IMR-90 (cell line): Measurements from ENCODE around the gene METTL24. TPM values are rescaled to one million over a fixed set of nuclear protein-coding genes. Genes with fewer than 3 reads are reported as not detected.

Experiments
- ATAC-seq: fragments of 200-7000 bp; cut with Tn5 transposase; 2 replicates; pipeline ENCODE4 v1.9.1; 2020; ENCODE audit warnings: low read depth, mild to moderate bottlenecking, moderate library complexity
- BruUV-seq: library from RNA; stranded (reverse); fragments of 400-500 nt; replicated peaks from 2 replicates; lab custom pipeline; 2021; lab: Mats Ljungman, UMichigan
- CTCF ChIA-PET: fragments of 300-600 bp; formaldehyde crosslinking; extraction: SDS; loops from one replicate; lab custom pipeline; 2021; ENCODE audit warnings: antibody characterized with exemption; lab: Yijun Ruan, JAX
- POLR2A ChIA-PET: fragments of 300-600 bp; sonication (Branson Sonifier 250); formaldehyde crosslinking; loops from one replicate; lab custom pipeline; 2022; ENCODE audit warnings: antibody characterized with exemption; ENCODE audit not compliant: unreplicated experiment; lab: Charles Lee
- DNase-seq: peaks from one replicate; pipeline ENCODE4 v3.0.0; 2013
- H2AFZ ChIP-seq: replicated peaks from 2 replicates; pipeline ENCODE3; 2013; ENCODE audit warnings: low read length, mild to moderate bottlenecking; ENCODE audit not compliant: poor library complexity
- H2AK5ac ChIP-seq: 2 replicates; pipeline ENCODE4 v1.6.1; 2013; ENCODE audit warnings: low read depth, low read length, inconsistent platforms
- H2AK9ac ChIP-seq: replicated peaks from 2 replicates; pipeline ENCODE3; 2013; ENCODE audit warnings: mild to moderate bottlenecking, low read depth, low read length, moderate library complexity; ENCODE audit not compliant: poor library complexity
- H2BK120ac ChIP-seq: 2 replicates; pipeline ENCODE4 v1.6.1; 2013; ENCODE audit warnings: low read depth, low read length, inconsistent platforms
- H2BK15ac ChIP-seq: 3 replicates; pipeline ENCODE4 v1.6.1; 2013; ENCODE audit warnings: low read depth, low read length, inconsistent platforms
- H2BK20ac ChIP-seq: 2 replicates; pipeline ENCODE4 v1.6.1; 2013; ENCODE audit warnings: low read depth, mild to moderate bottlenecking, inconsistent platforms, low read length, moderate library complexity
- H2BK5ac ChIP-seq: 2 replicates; pipeline ENCODE4 v1.6.1; 2013; ENCODE audit warnings: mild to moderate bottlenecking, low read depth, low read length, inconsistent platforms; ENCODE audit not compliant: poor library complexity, severe bottlenecking
- H3K14ac ChIP-seq: replicated peaks from 2 replicates; pipeline ENCODE4 v1.6.1; 2013; ENCODE audit warnings: low read depth, low read length, inconsistent platforms
- H3K18ac ChIP-seq: 2 replicates; pipeline ENCODE4 v1.6.1; 2013; ENCODE audit warnings: low read depth, low read length, control low read depth
- H3K23ac ChIP-seq: 2 replicates; pipeline ENCODE4 v1.6.1; 2013; ENCODE audit warnings: low read depth, low read length, inconsistent platforms
- H3K27ac ChIP-seq: 2 replicates; pipeline ENCODE4 v1.5.1; 2013; ENCODE audit warnings: mild to moderate bottlenecking, control low read depth, low read length; ENCODE audit not compliant: insufficient read depth
- H3K27me3 ChIP-seq: 2 replicates; pipeline ENCODE4 v1.6.1; 2013; ENCODE audit warnings: low read length; ENCODE audit not compliant: control insufficient read depth, insufficient read depth
- H3K36me3 ChIP-seq: 2 replicates; pipeline ENCODE4 v1.6.1; 2013; ENCODE audit warnings: low read length, mixed read lengths; ENCODE audit not compliant: control insufficient read depth, insufficient read depth
- H3K4ac ChIP-seq: 2 replicates; pipeline ENCODE4 v1.6.1; 2013; ENCODE audit warnings: low read depth, low read length, inconsistent platforms
- H3K4me1 ChIP-seq: 2 replicates; pipeline ENCODE4 v1.6.1; 2013; ENCODE audit warnings: low read length, mixed read lengths; ENCODE audit not compliant: control insufficient read depth, insufficient read depth
- H3K4me2 ChIP-seq: 2 replicates; pipeline ENCODE4 v1.6.1; 2013; ENCODE audit warnings: low read depth, mild to moderate bottlenecking, control low read depth, low read length, moderate library complexity
- H3K4me3 ChIP-seq: 2 replicates; pipeline ENCODE4 v1.5.1; 2013; ENCODE audit warnings: low read depth, mild to moderate bottlenecking, control low read depth, low read length, moderate library complexity; ENCODE audit not compliant: insufficient read depth
- H3K56ac ChIP-seq: 2 replicates; pipeline ENCODE4 v1.6.1; 2013; ENCODE audit warnings: low read length, inconsistent platforms; ENCODE audit not compliant: insufficient read depth; ENCODE audit errors: extremely low read depth
- H3K79me1 ChIP-seq, 2 experiments: 2 replicates each; pipeline ENCODE4 v1.6.1; 2013; ENCODE audit warnings: low read length in 2 of 2, inconsistent platforms in 1 of 2, low read depth in 1 of 2
- H3K9ac ChIP-seq: 2 replicates; pipeline ENCODE4 v1.6.1; 2013; ENCODE audit warnings: low read depth, low read length, control low read depth
- H3K9me1 ChIP-seq: 2 replicates; pipeline ENCODE4 v1.6.1; 2013; ENCODE audit warnings: low read length, inconsistent platforms; ENCODE audit not compliant: insufficient read depth
- H3K9me3 ChIP-seq: 2 replicates; pipeline ENCODE4 v1.6.1; 2013; ENCODE audit warnings: low read length; ENCODE audit not compliant: control insufficient read depth, insufficient read depth
- H4K20me1 ChIP-seq: 2 replicates; pipeline ENCODE4 v1.6.1; 2013; ENCODE audit warnings: low read length, inconsistent platforms; ENCODE audit not compliant: insufficient read depth
- H4K5ac ChIP-seq: 2 replicates; pipeline ENCODE4 v1.6.1; 2013; ENCODE audit warnings: mild to moderate bottlenecking, low read depth, low read length, control low read depth
- H4K8ac ChIP-seq, 2 experiments: 2 replicates each; pipeline ENCODE4 v1.6.1; 2013; ENCODE audit warnings: low read depth in 2 of 2, low read length in 2 of 2, control low read depth in 1 of 2, inconsistent platforms in 1 of 2
- H4K91ac ChIP-seq: 2 replicates; pipeline ENCODE4 v1.6.1; 2013; ENCODE audit warnings: low read depth, low read length, inconsistent platforms; ENCODE audit not compliant: insufficient read depth
- WGBS, 2 experiments: methylation state at CpG; one replicate each; pipeline versions ENCODE4 v1.1.5 to v1.1.7; 2013; ENCODE audit warnings: missing lambda C conversion rate in 2 of 2; ENCODE audit not compliant: insufficient read length in 1 of 2; ENCODE audit errors: extremely low coverage in 2 of 2; 5-methylcytosine and 5-hydroxymethylcytosine counted together
- dilution Hi-C: fragments of 300-500 bp; cut with HindIII; formaldehyde crosslinking; loops from one replicate; pipeline ENCODE4 v1.14.3; 2018; ENCODE audit warnings: low sequenced_read_pairs; ENCODE audit not compliant: unreplicated experiment
- in situ Hi-C: fragments of 300-500 bp; cut with MboI; formaldehyde crosslinking; loops from 3 replicates; pipeline ENCODE4 v1.14.3; 2019; ENCODE audit warnings: low sequenced_read_pairs, inconsistent platforms, mixed read lengths
- intact Hi-C: fragments of 100-400 bp; cut with micrococcal nuclease; formaldehyde crosslinking; loops from 2 replicates; pipeline ENCODE4 v1.10.0; 2022
- polyA plus RNA-seq, 3 experiments: library from polyadenylated mRNA; depleted of rRNA; stranded (reverse); fragments of >200 nt; gene quantifications; 2 replicates each; pipeline ENCODE4 v1.2.3, GENCODE V29; 2012; ENCODE audit warnings: low replicate concordance in 1 of 3
- total RNA-seq: library from RNA; depleted of rRNA; stranded (reverse); fragments of >200 nt; gene quantifications from 2 replicates; pipeline ENCODE4 v1.2.3, GENCODE V29; 2012
- TF ChIP-seq, protein P1 (sequence below): fragments of 150-350 bp; IDR thresholded peaks from 2 replicates; pipeline ENCODE4 v1.6.1; 2017; ENCODE audit warnings: mild to moderate bottlenecking, antibody characterized with exemption, low read length, low read depth

The METTL24 gene
- total and polyA plus RNA-seq, 2 of the 4 experiments (the other 2 are of a cell fraction), result not detected

DNA sequence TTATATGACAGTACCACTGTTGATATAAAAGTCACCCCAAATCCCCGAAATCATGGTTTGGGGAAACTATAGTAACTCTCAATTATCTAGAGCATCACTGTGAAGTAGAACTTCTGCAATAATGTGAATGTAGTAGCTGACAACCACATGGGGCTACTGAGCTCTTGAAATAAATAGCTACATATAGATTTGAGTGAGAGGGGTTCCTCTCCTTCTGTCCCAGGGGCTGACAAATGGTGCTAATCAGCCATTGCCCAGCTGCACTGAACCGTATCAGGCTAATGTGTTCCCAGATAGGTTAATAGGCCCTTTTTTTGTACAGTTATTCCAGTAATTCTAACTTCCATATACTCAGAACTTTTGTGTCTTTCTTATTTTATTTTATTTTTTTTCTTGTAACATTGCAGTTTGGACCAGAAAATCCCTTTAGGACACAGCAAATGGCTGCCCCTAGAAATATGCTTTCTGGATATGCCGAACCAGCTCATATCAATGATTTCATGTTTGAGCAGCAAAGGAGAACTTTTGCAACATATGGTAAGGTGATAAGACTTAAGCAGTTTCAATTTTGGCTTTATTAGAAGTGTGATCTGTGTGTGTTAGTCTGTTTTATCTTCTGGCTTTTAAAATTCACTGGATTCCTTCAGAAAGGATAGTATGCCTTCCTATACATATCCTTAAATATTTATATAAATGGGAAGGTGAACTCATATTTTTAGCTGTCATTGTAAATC is 156.8 kb downstream of the METTL24 start:
- H3K4me3 ChIP-seq, result no peak overlapping the region
- H4K91ac ChIP-seq, result no peak overlapping the region
- no peak overlapping the region for H2AFZ ChIP-seq
- no peak overlapping the region for H2AK5ac ChIP-seq
- DNase-seq (no peak), ATAC-seq (no peak)
- BruUV-seq, result no TSS peak
- no peaks in the 10 kb centered on the region for H3K9me3 ChIP-seq
- H3K36me3 ChIP-seq, result no peaks in the 10 kb centered on the region
- H3K4ac ChIP-seq, result no peak overlapping the region
- H2AK9ac ChIP-seq, result no peak overlapping the region
- no peak overlapping the region for H3K18ac ChIP-seq
- no peak overlapping the region for H3K4me2 ChIP-seq
- H3K56ac ChIP-seq, result no peak overlapping the region; the same call in 1 of the 2 replicates
- no peak overlapping the region for H3K14ac ChIP-seq
- ChIA-PET POLR2A (no interaction called here), CTCF (interaction anchor here (0.6 kb wide), 1 partner anchor 117 kb away, joined by 3 read pairs; no protein-coding TSS in a partner anchor)
- in situ Hi-C loops (no loop called here), intact Hi-C loops (no loop called here), dilution Hi-C loops (no loop called here)
- 100% methylated on average over 1 of the region's 3 CpGs; no CpG with 5 or more reads in 1 of the 2 experiments for WGBS, 2 experiments
- H3K23ac ChIP-seq, result no peak overlapping the region
- H2BK15ac ChIP-seq, result no peak overlapping the region
- peaks cover 10 to 19% of the 10 kb centered on the region in 2 experiments; a peak in 3 of 4 replicates for H3K79me1 ChIP-seq
- H2BK120ac ChIP-seq, result no peak overlapping the region
- H4K20me1 ChIP-seq, result no peaks in the 10 kb centered on the region; the same call in 1 of the 2 replicates
- no peaks in the 10 kb centered on the region for H3K27me3 ChIP-seq
- H2BK5ac ChIP-seq, result no peak overlapping the region
- no peaks in the 10 kb centered on the region for H3K9me1 ChIP-seq
- H3K9ac ChIP-seq, result no peak overlapping the region
- no peak overlapping the region for H2BK20ac ChIP-seq
- TF ChIP-seq, protein P1, sequence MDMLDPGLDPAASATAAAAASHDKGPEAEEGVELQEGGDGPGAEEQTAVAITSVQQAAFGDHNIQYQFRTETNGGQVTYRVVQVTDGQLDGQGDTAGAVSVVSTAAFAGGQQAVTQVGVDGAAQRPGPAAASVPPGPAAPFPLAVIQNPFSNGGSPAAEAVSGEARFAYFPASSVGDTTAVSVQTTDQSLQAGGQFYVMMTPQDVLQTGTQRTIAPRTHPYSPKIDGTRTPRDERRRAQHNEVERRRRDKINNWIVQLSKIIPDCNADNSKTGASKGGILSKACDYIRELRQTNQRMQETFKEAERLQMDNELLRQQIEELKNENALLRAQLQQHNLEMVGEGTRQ, result no peak
- no peak overlapping the region for H4K5ac ChIP-seq
- no peaks in the 10 kb centered on the region for H3K4me1 ChIP-seq
- no peak overlapping the region for H4K8ac ChIP-seq
- no peak overlapping the region for H3K27ac ChIP-seq
